GOT3 (cell line): ENCODE results near the gene LYG1.

Source experiments
- DNase-seq: peaks from one replicate; lab custom pipeline; 2025; ENCODE audit warnings: mixed read lengths; lab: John Stamatoyannopoulos, UW

The LYG1 gene

DNA sequence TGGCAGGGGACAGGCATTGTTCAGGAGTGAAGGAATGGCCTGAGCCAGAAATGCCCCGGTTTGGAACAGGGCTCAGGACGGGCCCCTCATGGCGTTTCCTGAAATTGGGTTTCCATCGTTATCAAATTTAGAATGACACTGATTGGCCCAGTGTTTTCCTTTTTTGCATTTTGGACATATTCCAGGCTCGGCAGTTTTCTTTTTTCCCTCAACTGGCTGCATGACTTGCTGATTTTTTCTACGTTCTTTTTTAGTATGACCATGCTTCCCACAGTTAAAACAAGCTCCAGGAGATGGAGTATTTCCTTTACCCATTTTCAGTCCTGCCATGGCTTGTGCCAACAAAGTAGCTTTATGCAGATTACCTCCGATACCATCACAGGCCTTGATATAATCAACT, 25.1 kb downstream of the LYG1 start:
- DNase-seq: no peak

DNA sequence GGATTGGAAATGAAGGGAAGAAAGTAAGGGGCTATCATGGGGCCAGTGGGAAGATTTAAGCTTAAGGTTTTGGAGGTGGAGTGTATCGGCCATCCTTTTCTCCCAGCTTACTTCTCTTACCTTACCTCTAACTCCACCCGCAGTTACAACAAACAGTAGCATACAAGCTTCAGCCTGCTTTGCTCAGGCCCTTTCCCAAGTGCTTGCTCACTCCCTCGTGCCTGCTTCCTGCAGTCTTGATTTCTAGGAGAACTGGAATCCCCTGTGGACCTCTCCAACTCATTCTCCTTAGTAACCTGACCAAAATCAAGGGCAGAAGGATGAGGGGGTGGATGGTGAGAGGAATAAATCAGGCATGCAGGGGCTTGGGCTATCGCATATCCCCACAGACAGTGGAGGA, 39.8 kb downstream of the LYG1 start:
- DNase-seq: no peak

DNA sequence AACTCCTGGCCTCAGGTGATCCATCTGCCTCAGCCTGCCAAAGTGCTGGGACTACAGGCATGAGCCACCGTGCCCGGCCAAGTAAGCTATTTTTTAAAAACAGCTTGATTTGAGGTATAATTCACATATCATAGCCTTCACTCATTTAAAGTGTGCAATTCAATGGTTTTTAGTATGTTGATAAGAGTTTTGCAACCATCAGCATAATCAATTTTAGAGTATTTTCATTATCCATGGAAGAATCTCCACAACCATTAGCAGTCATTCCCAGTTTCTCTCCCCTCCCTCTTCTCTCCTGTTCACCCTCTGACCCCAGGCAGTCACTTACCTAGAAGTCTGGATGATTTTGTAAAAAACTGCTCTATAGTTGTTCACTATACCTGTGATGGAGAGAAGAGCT, 40.8 kb downstream of the LYG1 start:
- no peak for DNase-seq

DNA sequence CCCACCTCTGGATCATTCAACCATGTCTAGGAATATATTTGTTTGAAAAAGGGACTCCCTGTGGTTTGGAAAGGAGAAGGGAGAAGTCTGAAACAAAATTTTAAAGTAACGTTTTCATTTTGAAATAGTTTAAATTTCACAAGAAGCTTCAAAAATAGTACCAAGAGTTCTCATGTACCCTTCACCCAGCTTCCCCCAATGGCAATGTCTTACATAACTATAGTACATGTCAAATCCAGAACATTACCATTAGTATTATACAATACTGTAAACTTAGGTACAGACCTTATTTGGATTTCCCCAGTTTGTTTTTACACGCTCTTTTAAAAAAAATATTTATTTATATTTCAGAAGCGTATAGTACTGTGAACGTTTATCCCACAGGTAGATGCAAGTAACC, 41.5 kb downstream of the LYG1 start:
- no peak for DNase-seq

DNA sequence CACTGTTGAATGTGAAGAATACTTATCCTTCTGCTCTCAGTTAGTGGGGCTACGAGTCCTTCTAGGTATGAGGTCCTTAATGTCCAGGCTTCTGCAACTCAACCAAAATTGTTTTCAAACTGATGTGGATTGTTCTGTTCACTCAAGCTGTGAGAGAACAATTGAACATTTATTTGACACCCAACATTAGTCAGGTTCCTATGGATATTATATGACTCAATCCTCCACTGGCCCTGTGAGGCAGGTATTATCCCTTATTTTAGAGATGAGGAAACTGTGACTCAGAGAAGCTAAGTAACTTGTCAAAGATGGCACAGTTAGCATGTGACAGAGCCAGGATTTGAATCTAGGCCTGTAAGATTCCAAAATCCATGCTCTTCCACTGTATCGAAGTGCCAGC, 44.3 kb downstream of the LYG1 start:
- no peak for DNase-seq

DNA sequence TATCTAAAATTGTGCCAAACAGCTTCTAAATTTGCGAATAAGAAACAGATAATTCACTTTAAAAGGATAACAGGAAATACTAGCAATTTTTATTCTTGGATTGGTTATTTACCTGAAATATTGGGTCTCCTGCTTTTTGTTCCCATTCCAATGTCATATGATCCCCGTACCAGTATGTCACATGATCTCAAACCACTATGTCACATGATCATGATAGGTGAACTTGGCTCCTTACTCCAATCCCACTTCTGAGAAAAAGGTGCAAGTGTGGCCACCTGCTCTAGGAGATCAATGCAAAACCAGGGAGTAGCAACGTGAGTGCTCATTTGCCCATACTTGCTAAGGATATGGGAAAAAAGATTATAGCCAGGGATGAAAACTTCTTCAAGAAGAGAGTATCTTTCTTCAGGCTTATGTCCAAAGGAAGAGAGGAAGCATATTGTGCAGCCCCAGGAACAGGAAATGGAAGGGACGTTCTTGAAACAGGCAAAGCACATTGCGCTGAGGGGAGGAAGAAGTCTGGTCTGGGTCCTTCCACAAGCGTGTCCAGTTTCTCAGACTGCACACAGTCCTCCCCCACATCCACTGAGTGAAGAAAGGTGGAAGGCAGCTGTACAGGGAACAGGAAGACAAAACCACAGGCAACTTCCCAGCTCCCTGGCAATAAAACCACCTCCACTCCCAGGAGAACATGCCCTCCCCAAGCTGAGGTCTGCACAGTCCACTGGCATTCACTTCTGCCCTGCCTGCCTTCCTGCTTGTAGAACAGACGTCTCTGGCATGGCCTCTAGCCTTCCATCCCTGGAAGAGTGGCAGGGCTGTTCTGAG, 45.3 kb downstream of the LYG1 start, which contains the start of gene LYG2:
Gene LYG2 (minus strand): TSS at position 176 of the 828 bp plus-strand sequence. CDS start 1,406 bp downstream, outside the sequence.
- no peak for DNase-seq

DNA sequence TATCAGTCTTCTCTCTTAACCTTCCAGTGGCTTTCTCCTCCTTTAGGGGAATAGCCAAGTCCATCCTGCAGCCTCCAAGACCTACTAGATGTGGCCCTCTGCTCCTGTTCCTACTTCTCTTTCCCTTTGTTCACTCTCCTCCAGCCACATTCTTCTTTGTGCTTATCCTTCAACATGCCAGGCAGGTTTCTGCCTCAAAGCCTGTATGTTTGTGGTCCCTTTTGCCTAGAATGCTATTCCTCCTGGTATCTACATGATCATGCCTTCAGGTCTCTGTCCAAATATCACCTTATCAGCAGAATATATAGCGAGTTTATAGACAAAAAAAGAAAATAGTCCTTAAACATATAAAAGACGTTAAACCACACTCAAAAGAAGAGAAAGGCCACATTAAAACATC, 51.0 kb downstream of the LYG1 start:
- DNase-seq: no peak

DNA sequence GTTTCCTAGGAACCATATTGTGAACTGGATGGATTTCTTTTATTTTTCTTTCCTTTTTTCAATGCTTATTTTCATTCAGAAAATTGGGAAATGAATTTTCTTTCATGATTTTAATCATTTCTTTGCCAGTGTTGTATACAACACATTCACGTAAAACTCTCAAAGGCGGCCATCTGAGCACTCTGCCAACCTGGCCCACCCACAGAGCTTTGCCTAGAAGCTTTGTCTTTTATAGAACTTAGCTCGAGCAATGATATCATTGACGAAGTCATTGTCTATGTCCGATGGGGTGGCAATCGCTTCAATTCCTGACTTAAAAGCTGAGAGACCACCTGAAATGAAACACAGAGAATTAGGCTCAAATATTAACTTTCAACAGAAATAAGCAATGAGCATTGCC, 58.8 kb downstream of the LYG1 start:
- no peak for DNase-seq

DNA sequence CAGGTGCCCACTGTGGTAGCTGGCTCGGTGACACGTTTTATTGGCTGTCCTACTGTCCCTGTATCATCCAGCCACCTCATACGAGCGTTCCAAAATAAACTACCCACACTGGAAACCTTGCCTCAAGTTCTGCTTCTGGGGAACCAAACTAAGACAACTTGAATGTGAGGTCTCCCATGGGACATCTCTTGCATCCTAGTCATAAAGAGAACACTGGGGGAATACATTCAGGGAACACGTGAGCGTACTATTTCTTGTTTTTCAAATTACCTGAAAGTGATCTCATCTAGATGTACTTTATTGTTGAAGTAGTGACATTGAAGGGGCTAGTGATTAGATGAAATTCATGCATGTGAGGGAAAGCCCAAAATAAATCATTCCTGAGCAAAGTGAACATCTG, 60.6 kb downstream of the LYG1 start:
- DNase-seq: no peak

DNA sequence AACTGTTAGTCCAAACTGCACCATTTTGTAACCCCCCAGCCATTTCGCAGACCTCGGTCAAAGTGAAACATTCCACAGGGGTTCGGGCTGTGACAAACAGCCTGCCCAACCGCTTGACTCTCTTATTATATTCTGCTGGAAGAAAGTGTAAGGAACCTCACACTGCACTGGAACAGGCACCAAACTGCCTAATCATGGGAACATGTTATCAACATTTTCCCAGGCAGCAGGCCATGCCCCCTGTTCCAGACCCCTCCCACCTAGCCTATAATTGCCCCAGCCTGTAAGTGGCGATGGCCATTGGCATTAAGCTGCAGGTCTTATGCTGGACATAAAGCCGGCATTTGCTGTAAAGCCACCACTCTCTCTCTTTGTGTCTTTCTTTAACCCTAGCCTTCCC, 62.4 kb downstream of the LYG1 start:
- DNase-seq: no peak
